ENCODE measurements around the gene GALNS. TPM values are rescaled to one million over a fixed set of nuclear protein-coding genes. Genes with fewer than 3 reads are reported as not detected.

The GALNS gene
- total RNA-seq, 1 experiment from 2014 or later, result 29.5 TPM

- ATAC-seq (peak; percentile 41), DNase-seq (ENCODE audit: low spot score) (no peak)
- Mint-ChIP-seq H3K36me3 (no peaks in the 10 kb centered on the region), H3K27ac (no peak overlapping the region), H3K4me1 (peaks cover 20% of the 10 kb centered on the region), H3K9me3 (no peaks in the 10 kb centered on the region), H3K4me3 (no peak overlapping the region), H3K27me3 (ENCODE audit: low read depth) (no peaks in the 10 kb centered on the region)
- ChIA-PET POLR2A (interaction anchor here (1.2 to 1.6 kb wide), 3 partner anchors 12 to 22 kb away, joined by 3 to 5 read pairs (median 3); no protein-coding TSS in a partner anchor), CTCF (interaction anchor here (0.9 to 1.9 kb wide), 11 partner anchors 9 to 400 kb away, joined by 3 to 9 read pairs (median 4); partner anchors contain the start of gene CDT1)
- TF ChIP-seq ZNF425 (CRISPR knock-in tag; conservative IDR thresholded peaks at IDR 0.05), result no peak
- TF ChIP-seq NFE2L1 (CRISPR knock-in tag; IDR thresholded peaks at IDR 0.05), result no peak
- no peak for TF ChIP-seq ZMAT4 (CRISPR knock-in tag; IDR thresholded peaks at IDR 0.05)
- no peak for TF ChIP-seq ZNF138 (CRISPR knock-in tag; conservative IDR thresholded peaks at IDR 0.05)
- TF ChIP-seq TCF7 (CRISPR knock-in tag; IDR thresholded peaks at IDR 0.05; ENCODE audit: low read depth), result no peak
Measured at GRCh38 chr16:88793251-88793954, 63.3 kb downstream of the GALNS start.

DNA sequence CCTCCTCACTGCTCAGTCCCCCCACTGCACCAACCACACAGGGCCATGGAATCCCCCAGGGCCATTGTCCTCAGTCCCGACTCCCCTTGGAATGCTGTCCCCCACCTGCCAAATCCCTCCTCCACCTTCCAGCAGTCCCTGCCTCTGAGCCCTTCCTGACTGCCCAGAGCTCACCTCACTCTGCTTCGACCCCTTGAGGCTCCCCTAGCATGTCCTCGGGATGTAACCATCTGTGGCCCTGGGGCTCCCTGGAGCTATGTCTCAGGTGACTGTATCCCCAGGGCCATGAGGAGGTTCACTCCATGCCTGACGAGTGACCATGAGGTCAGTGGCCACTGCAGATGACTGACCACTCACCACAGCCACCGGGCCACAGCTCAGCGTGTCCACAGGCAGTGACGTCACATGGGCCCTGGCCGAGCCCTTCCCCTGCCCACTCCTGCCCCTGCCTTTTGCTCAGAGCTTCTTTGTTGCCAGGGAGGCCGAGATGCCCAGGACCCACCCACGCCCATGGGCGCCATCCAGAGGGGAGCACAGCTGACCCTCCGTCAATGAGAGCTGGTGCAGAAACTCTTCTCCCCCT is 64.0 kb downstream of the GALNS start:
- Mint-ChIP-seq H3K9me3 (no peaks in the 10 kb centered on the region), H3K27me3 (ENCODE audit: low read depth) (no peaks in the 10 kb centered on the region), H3K4me1 (peaks cover 20% of the 10 kb centered on the region), H3K36me3 (no peaks in the 10 kb centered on the region), H3K27ac (no peak overlapping the region), H3K4me3 (no peak overlapping the region)
- no peak for ATAC-seq
- CTCF ChIA-PET, result interaction anchor here (0.9 to 1.9 kb wide), 9 partner anchors 9 to 400 kb away, joined by 3 to 9 read pairs (median 4); no protein-coding TSS in a partner anchor
- TF ChIP-seq NFE2L1 (CRISPR knock-in tag; IDR thresholded peaks at IDR 0.05), result no peak
- TF ChIP-seq ZNF263 (CRISPR knock-in tag; IDR thresholded peaks at IDR 0.05; ENCODE audit: low read depth), result no peak
- TF ChIP-seq MYBL2 (CRISPR knock-in tag; IDR thresholded peaks at IDR 0.05), result no peak
- TF ChIP-seq ZBTB21 (CRISPR knock-in tag; IDR thresholded peaks at IDR 0.05; ENCODE audit: borderline replicate concordance), result no peak
- no peak for TF ChIP-seq ZNF219 (CRISPR knock-in tag; IDR thresholded peaks at IDR 0.05; ENCODE audit: borderline replicate concordance)
- TF ChIP-seq ZBTB43 (CRISPR knock-in tag; IDR thresholded peaks at IDR 0.05), result no peak
- TF ChIP-seq TEAD1 (CRISPR knock-in tag; IDR thresholded peaks at IDR 0.05), result no peak
- TF ChIP-seq, protein P1, sequence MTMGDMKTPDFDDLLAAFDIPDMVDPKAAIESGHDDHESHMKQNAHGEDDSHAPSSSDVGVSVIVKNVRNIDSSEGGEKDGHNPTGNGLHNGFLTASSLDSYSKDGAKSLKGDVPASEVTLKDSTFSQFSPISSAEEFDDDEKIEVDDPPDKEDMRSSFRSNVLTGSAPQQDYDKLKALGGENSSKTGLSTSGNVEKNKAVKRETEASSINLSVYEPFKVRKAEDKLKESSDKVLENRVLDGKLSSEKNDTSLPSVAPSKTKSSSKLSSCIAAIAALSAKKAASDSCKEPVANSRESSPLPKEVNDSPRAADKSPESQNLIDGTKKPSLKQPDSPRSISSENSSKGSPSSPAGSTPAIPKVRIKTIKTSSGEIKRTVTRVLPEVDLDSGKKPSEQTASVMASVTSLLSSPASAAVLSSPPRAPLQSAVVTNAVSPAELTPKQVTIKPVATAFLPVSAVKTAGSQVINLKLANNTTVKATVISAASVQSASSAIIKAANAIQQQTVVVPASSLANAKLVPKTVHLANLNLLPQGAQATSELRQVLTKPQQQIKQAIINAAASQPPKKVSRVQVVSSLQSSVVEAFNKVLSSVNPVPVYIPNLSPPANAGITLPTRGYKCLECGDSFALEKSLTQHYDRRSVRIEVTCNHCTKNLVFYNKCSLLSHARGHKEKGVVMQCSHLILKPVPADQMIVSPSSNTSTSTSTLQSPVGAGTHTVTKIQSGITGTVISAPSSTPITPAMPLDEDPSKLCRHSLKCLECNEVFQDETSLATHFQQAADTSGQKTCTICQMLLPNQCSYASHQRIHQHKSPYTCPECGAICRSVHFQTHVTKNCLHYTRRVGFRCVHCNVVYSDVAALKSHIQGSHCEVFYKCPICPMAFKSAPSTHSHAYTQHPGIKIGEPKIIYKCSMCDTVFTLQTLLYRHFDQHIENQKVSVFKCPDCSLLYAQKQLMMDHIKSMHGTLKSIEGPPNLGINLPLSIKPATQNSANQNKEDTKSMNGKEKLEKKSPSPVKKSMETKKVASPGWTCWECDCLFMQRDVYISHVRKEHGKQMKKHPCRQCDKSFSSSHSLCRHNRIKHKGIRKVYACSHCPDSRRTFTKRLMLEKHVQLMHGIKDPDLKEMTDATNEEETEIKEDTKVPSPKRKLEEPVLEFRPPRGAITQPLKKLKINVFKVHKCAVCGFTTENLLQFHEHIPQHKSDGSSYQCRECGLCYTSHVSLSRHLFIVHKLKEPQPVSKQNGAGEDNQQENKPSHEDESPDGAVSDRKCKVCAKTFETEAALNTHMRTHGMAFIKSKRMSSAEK (CRISPR knock-in tag; IDR thresholded peaks at IDR 0.05; ENCODE audit: borderline replicate concordance), result no peak
- no peak for TF ChIP-seq ZNF423 (CRISPR knock-in tag; IDR thresholded peaks at IDR 0.05)
- POLR2A ChIA-PET, result interaction anchor here (1.2 to 1.6 kb wide), 2 partner anchors 11 to 13 kb away, joined by 3 to 5 read pairs; no protein-coding TSS in a partner anchor
- no peak for DNase-seq (ENCODE audit: low spot score)
